HepG2 (cell line): ENCODE data around the gene CLIC1. TPM values are rescaled to one million over a fixed set of nuclear protein-coding genes. Genes with fewer than 3 reads are reported as not detected.

Source experiments
- EHMT2 ChIP-seq: fragments of 200-600 bp; sonication (generic); IDR thresholded peaks from 2 replicates; pipeline ENCODE4 v1.7.0; 2017; ENCODE audit warnings: antibody characterized with exemption, low read depth, low read length, borderline replicate concordance
- GLI4 ChIP-seq: sonication (generic); formaldehyde crosslinking; IDR thresholded peaks from 2 replicates; pipeline ENCODE4 v1.5.1; 2020; ENCODE audit warnings: missing genetic modification reagents, mild to moderate bottlenecking, moderate library complexity, borderline replicate concordance
- GTF3A ChIP-seq: sonication (generic); formaldehyde crosslinking; conservative IDR thresholded peaks from 2 replicates; pipeline ENCODE4 v1.4.0; 2020; ENCODE audit warnings: mild to moderate bottlenecking, missing genetic modification reagents
- MTA3 ChIP-seq: sonication (generic); formaldehyde crosslinking; IDR thresholded peaks from 2 replicates; pipeline ENCODE4 v1.4.0; 2020; ENCODE audit warnings: missing genetic modification reagents
- RERE ChIP-seq: IDR thresholded peaks from 2 replicates; pipeline ENCODE4 v1.6.1; 2016; ENCODE audit warnings: low read depth, missing genetic modification reagents, missing compliant biosample characterization
- ZBTB10 ChIP-seq: sonication (generic); formaldehyde crosslinking; IDR thresholded peaks from 2 replicates; pipeline ENCODE4 v1.4.0; 2020; ENCODE audit warnings: missing genetic modification reagents, borderline replicate concordance
- ZBTB40 ChIP-seq, 2 experiments: fragments of 450-650 bp in 1 of 2; sonication (generic) in 1 of 2; formaldehyde crosslinking in 1 of 2; IDR thresholded peaks; 2 replicates each; pipeline versions ENCODE4 v1.6.1 to v1.8.0; 2016 to 2022; ENCODE audit warnings: antibody characterized with exemption in 1 of 2, mild to moderate bottlenecking in 1 of 2, missing genetic modification reagents in 1 of 2
- ZNF431 ChIP-seq: sonication (generic); formaldehyde crosslinking; IDR thresholded peaks from 2 replicates; pipeline ENCODE4 v1.9.0; 2022; ENCODE audit warnings: missing genetic modification reagents, low read depth, mild to moderate bottlenecking, borderline replicate concordance
- ZNF562 ChIP-seq: sonication (generic); formaldehyde crosslinking; IDR thresholded peaks from 2 replicates; pipeline ENCODE4 v1.8.0; 2022; ENCODE audit warnings: missing genetic modification reagents, borderline replicate concordance
- polyA plus RNA-seq, 8 experiments: library from polyadenylated mRNA; depleted of rRNA in 3 of 8; stranded (reverse) in 7 of 8; unstranded in 1 of 8; fragments of >200 nt; fragmentation: Illumina TruSeq in 4 of 8; extraction: Trizol in 4 of 8; gene quantifications; 2 replicates each; pipeline versions ENCODE4 v1.2.1 to v1.2.3, GENCODE V29; 2011 to 2016; ENCODE audit warnings: low read depth in 4 of 8, missing spikeins in 1 of 8, mixed read lengths in 1 of 8; ENCODE audit not compliant: insufficient read depth in 1 of 8
- total RNA-seq, 5 experiments: library from RNA; depleted of rRNA; stranded (reverse); fragments of >200 nt; fragmentation: Illumina TruSeq; extraction: Trizol; gene quantifications; 2 replicates each; pipeline ENCODE4 v1.2.3, GENCODE V29; 2016; ENCODE audit warnings: low read depth in 1 of 5

The CLIC1 gene
- total and polyA plus RNA-seq, 2 of the 13 experiments (the other 11 are each of a cell fraction or from before 2014, with no cell fraction given), result 602 to 891 TPM

GRCh38 chr6:31702819-31703716, 33.3 kb downstream of the CLIC1 start, which contains the start of gene ABHD16A (continued):
- peak; percentile 60; the same call in 1 of the 2 replicates for TF ChIP-seq RERE (CRISPR knock-in tag)
- no peak for TF ChIP-seq GLI4 (CRISPR knock-in tag)
- TF ChIP-seq ZBTB40 (IDR thresholded peaks at IDR 0.05), result no peak
- no peak; the same call in 1 of the 2 replicates for TF ChIP-seq ZBTB40 (CRISPR knock-in tag; IDR thresholded peaks at IDR 0.05)
- peak; percentile 66 for TF ChIP-seq ZNF431 (CRISPR knock-in tag)
- TF ChIP-seq EHMT2, result no peak
- TF ChIP-seq MTA3 (CRISPR knock-in tag), result no peak
- no peak for TF ChIP-seq GTF3A (CRISPR knock-in tag)
- TF ChIP-seq ZBTB10 (CRISPR knock-in tag), result peak; percentile 21; the same call in 1 of the 2 replicates
- TF ChIP-seq ZNF562 (CRISPR knock-in tag), result no peak
